Panc1 (cell line): ENCODE measurements around the gene TMEM233. TPM values are rescaled to one million over a fixed set of nuclear protein-coding genes. Genes with fewer than 3 reads are reported as not detected.
A peak's percentile ranks its signal among the peaks of the same experiment; 100 is the strongest.

Experiments
- ATAC-seq: fragments of 200-7000 bp; cut with Tn5 transposase; 2 replicates; pipeline ENCODE4 v1.9.1; 2020; ENCODE audit warnings: mild to moderate bottlenecking, moderate library complexity
- BruUV-seq: library from RNA; stranded (reverse); fragments of 400-500 nt; replicated peaks from 2 replicates; lab custom pipeline; 2021; lab: Mats Ljungman, UMichigan
- CTCF ChIA-PET: fragments of 300-600 bp; sonication (Branson Sonifier 250); formaldehyde crosslinking; loops from one replicate; lab custom pipeline; 2022; ENCODE audit warnings: antibody characterized with exemption; lab: Charles Lee
- POLR2A ChIA-PET: fragments of 300-600 bp; sonication (Branson Sonifier 250); formaldehyde crosslinking; loops from one replicate; lab custom pipeline; 2022; ENCODE audit warnings: antibody characterized with exemption; lab: Charles Lee
- DNase-seq: peaks from one replicate; pipeline ENCODE4 v3.0.0-alpha.2; 2010; ENCODE audit warnings: low read depth, low spot score
- H3K27ac ChIP-seq: 2 replicates; pipeline ENCODE4 v1.5.1; 2011; ENCODE audit warnings: mild to moderate bottlenecking, low read length, inconsistent platforms
- H3K27me3 ChIP-seq: fragments of 200-500 bp; sonication (Bioruptor generic); 2 replicates; pipeline ENCODE4 v1.6.0; 2014; ENCODE audit warnings: low read length, inconsistent platforms; ENCODE audit not compliant: control insufficient read depth, insufficient read depth
- H3K36me3 ChIP-seq: fragments of 200-500 bp; sonication (Bioruptor generic); 2 replicates; pipeline ENCODE4 v1.5.1; 2014; ENCODE audit warnings: inconsistent platforms, mild to moderate bottlenecking, low read length, moderate library complexity; ENCODE audit not compliant: control insufficient read depth, insufficient read depth
- H3K4me1 ChIP-seq: 2 replicates; pipeline ENCODE4 v1.5.1; 2011; ENCODE audit warnings: inconsistent platforms, mild to moderate bottlenecking, low read length, moderate library complexity; ENCODE audit not compliant: control insufficient read depth, insufficient read depth
- H3K4me3 ChIP-seq, 2 experiments: 2 replicates each; pipeline ENCODE4 v1.5.1; 2011 to 2012; ENCODE audit warnings: low read depth in 2 of 2, low read length in 2 of 2, mild to moderate bottlenecking in 2 of 2, inconsistent platforms in 1 of 2, moderate library complexity in 1 of 2
- H3K9me3 ChIP-seq: fragments of 200-500 bp; sonication (Bioruptor generic); 2 replicates; pipeline ENCODE4 v1.5.1; 2014; ENCODE audit warnings: low read depth, mild to moderate bottlenecking, inconsistent platforms, low read length, moderate library complexity; ENCODE audit not compliant: control insufficient read depth, insufficient read depth
- POLR2AphosphoS5 ChIP-seq: IDR thresholded peaks from 2 replicates; pipeline ENCODE4 v1.6.1; 2012; ENCODE audit warnings: mild to moderate bottlenecking, low read depth, low read length, moderate library complexity
- SIN3A ChIP-seq: IDR thresholded peaks from 2 replicates; pipeline ENCODE4 v1.6.1; 2012; ENCODE audit warnings: low read depth, mild to moderate bottlenecking, low read length, moderate library complexity, borderline replicate concordance; ENCODE audit not compliant: insufficient read depth
- TCF7L2 ChIP-seq: IDR thresholded peaks from 2 replicates; pipeline ENCODE4 v1.6.1; 2011; ENCODE audit warnings: mild to moderate bottlenecking, low read depth, low read length, inconsistent platforms
- in situ Hi-C: cut with HindIII; loops from 2 replicates; pipeline ENCODE4 v1.10.0; 2016; ENCODE audit warnings: low sequenced_read_pairs, low pct_unique_long_range_greater_than_20kb
- intact Hi-C: fragments of 100-400 bp; cut with micrococcal nuclease; formaldehyde crosslinking; loops from one replicate; pipeline ENCODE4 v1.10.0; 2022; ENCODE audit not compliant: unreplicated experiment
- total RNA-seq: library from RNA; stranded (reverse); gene quantifications from one replicate; pipeline ENCODE4 v1.2.1, GENCODE V29; 2021; ENCODE audit not compliant: unreplicated experiment
- TF ChIP-seq, protein P1 (sequence below): fragments of 450-650 bp; IDR thresholded peaks from 2 replicates; pipeline ENCODE4 v1.5.1; 2017; ENCODE audit warnings: mild to moderate bottlenecking
- TF ChIP-seq, protein P2 (sequence below), 2 experiments: IDR thresholded peaks; 2 replicates each; pipeline ENCODE4 v1.6.1; 2011 to 2012; ENCODE audit warnings: low read depth in 2 of 2, control low read depth in 1 of 2, low read length in 1 of 2, mild to moderate bottlenecking in 1 of 2, moderate library complexity in 1 of 2; ENCODE audit not compliant: insufficient read depth in 1 of 2

The TMEM233 gene
- total RNA-seq, 1 experiment from 2014 or later = not detected

DNA sequence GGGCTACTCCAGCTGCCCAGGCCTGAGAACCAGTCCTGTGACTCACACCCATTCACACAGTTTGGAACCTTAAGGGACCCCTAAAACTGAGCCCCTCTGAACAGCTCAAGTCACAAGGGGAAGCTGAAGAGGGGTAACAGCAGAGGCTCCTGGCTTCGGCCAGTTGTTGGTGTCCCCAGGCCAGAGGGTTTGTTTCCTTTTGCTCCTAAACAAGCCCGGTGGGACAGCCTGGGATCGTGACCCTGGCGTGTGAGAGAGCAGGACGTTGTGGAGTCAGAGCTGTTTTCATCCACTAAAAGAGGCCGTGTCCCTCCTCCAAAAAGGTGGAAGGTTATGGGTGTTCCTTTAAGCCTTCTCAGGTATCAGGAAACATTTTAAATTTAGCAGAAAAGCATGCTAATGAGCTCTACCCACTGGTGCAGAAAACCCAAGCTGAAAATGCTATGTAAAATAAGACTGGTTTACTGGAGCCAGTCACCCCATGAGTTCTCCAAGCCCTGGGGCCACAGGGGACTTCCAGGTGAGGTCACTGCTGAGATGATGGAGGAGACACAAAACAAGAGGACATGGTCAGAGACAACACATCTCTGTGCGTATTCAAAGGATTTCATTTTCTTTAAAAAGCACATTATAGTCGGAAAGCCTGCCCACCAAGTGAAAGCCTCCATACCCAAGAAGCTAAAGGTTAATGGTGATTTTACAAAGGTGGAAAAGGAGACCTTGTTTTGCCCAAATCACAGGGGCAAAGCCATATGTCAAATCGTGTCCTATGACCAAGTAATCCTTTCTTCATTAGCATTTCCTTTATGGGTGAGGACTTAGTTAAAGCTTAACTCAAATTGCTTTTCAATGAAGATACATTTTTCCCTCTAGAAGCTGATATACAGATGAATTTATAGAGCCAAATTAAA is 88.4 kb downstream of the TMEM233 start:
- ChIA-PET POLR2A (interaction anchor here (0.6 kb wide), 1 partner anchor 1265 kb away, joined by 6 read pairs; no protein-coding TSS in a partner anchor), CTCF (no interaction called here)
- no TSS peak for BruUV-seq
- Histone ChIP-seq H3K27ac (peak overlapping the region; percentile 55; the same call in 1 of the 2 replicates), H3K4me3 (no peak overlapping the region), H3K4me1 (peaks cover 15% of the 10 kb centered on the region), H3K9me3 (no peaks in the 10 kb centered on the region), H3K27me3 (no peaks in the 10 kb centered on the region), H3K36me3 (peaks cover 12% of the 10 kb centered on the region; the same call in 1 of the 2 replicates)
- peak; percentile 28; the same call in 1 of the 2 replicates for ATAC-seq
- intact Hi-C loops = no loop called here
- DNase-seq = no peak
- in situ Hi-C loops = no loop called here
- no peak for TF ChIP-seq TCF7L2
- no peak for TF ChIP-seq POLR2AphosphoS5
- TF ChIP-seq, protein P1, sequence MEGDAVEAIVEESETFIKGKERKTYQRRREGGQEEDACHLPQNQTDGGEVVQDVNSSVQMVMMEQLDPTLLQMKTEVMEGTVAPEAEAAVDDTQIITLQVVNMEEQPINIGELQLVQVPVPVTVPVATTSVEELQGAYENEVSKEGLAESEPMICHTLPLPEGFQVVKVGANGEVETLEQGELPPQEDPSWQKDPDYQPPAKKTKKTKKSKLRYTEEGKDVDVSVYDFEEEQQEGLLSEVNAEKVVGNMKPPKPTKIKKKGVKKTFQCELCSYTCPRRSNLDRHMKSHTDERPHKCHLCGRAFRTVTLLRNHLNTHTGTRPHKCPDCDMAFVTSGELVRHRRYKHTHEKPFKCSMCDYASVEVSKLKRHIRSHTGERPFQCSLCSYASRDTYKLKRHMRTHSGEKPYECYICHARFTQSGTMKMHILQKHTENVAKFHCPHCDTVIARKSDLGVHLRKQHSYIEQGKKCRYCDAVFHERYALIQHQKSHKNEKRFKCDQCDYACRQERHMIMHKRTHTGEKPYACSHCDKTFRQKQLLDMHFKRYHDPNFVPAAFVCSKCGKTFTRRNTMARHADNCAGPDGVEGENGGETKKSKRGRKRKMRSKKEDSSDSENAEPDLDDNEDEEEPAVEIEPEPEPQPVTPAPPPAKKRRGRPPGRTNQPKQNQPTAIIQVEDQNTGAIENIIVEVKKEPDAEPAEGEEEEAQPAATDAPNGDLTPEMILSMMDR = no peak
- TF ChIP-seq, protein P2, sequence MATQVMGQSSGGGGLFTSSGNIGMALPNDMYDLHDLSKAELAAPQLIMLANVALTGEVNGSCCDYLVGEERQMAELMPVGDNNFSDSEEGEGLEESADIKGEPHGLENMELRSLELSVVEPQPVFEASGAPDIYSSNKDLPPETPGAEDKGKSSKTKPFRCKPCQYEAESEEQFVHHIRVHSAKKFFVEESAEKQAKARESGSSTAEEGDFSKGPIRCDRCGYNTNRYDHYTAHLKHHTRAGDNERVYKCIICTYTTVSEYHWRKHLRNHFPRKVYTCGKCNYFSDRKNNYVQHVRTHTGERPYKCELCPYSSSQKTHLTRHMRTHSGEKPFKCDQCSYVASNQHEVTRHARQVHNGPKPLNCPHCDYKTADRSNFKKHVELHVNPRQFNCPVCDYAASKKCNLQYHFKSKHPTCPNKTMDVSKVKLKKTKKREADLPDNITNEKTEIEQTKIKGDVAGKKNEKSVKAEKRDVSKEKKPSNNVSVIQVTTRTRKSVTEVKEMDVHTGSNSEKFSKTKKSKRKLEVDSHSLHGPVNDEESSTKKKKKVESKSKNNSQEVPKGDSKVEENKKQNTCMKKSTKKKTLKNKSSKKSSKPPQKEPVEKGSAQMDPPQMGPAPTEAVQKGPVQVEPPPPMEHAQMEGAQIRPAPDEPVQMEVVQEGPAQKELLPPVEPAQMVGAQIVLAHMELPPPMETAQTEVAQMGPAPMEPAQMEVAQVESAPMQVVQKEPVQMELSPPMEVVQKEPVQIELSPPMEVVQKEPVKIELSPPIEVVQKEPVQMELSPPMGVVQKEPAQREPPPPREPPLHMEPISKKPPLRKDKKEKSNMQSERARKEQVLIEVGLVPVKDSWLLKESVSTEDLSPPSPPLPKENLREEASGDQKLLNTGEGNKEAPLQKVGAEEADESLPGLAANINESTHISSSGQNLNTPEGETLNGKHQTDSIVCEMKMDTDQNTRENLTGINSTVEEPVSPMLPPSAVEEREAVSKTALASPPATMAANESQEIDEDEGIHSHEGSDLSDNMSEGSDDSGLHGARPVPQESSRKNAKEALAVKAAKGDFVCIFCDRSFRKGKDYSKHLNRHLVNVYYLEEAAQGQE (IDR thresholded peaks at IDR 0.05; ENCODE audit: insufficient read depth in 1 of 2, low read depth in 2 of 2, low read length in 1 of 2) = no peak
- TF ChIP-seq SIN3A = no peak

DNA sequence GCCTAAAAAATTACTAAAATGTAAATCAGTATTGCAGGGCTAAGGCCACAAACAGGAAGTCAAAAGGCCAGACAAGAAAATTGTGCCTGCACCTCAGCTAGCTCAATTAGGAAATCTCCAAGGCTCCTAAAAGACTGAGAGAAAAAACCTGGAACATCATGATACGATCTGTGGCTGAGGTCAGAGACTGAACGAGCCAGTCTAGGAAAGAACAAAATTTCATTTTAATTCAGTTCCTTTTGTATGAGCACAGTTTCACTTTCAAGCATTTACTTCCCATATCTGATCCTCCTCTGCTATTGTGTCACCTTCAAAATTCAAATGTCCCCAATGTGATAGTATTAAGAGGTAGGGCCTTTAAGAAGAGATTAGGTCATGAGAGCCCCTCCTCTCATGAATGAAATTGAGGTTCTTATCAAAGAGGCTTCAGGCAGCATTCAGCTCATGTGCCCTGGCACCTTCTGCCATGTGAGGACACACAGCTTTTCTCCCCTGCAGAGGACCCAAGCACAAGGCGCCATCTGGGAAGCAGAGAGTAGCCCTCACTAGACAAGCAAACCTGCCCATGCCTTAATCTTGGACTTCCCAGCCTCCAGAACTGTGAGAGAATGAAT is 89.2 kb downstream of the TMEM233 start:
- in situ Hi-C loops = no loop called here
- ChIA-PET POLR2A (no interaction called here), CTCF (no interaction called here)
- DNase-seq (no peak), ATAC-seq (no peak)
- Histone ChIP-seq H3K9me3 (no peaks in the 10 kb centered on the region), H3K27me3 (no peaks in the 10 kb centered on the region), H3K4me1 (peaks cover 15% of the 10 kb centered on the region), H3K36me3 (peaks cover 12% of the 10 kb centered on the region; the same call in 1 of the 2 replicates), H3K4me3 (no peak overlapping the region), H3K27ac (peak overlapping the region; percentile 15; the same call in 1 of the 2 replicates)
- no TSS peak for BruUV-seq
- intact Hi-C loops = no loop called here
- TF ChIP-seq SIN3A (no peak), TCF7L2 (no peak), POLR2AphosphoS5 (no peak)
- TF ChIP-seq, protein P2 (IDR thresholded peaks at IDR 0.05; ENCODE audit: insufficient read depth in 1 of 2, low read depth in 2 of 2, low read length in 1 of 2) = no peak
- TF ChIP-seq, protein P1 = no peak
